A673 (cell line): ENCODE data around the gene C5orf15. TPM values are rescaled to one million over a fixed set of nuclear protein-coding genes. Genes with fewer than 3 reads are reported as not detected.
A peak's percentile ranks its signal among the peaks of the same experiment; 100 is the strongest.
"Not testable (repeated sequence)": the region's sequence is repeated elsewhere in the genome, so short reads cannot be mapped to it uniquely, and the experiment has no call there.

ENCODE experiments used
- BruUV-seq: library from RNA; stranded (reverse); fragments of 400-500 nt; replicated peaks from 2 replicates; lab custom pipeline; 2021; lab: Mats Ljungman, UMichigan
- CTCF ChIA-PET: fragments of 300-600 bp; sonication (Branson Sonifier 250); formaldehyde crosslinking; loops from one replicate; lab custom pipeline; 2022; ENCODE audit warnings: antibody characterized with exemption; lab: Charles Lee
- POLR2A ChIA-PET: fragments of 300-600 bp; sonication (Branson Sonifier 250); formaldehyde crosslinking; loops from one replicate; lab custom pipeline; 2022; ENCODE audit warnings: antibody characterized with exemption; ENCODE audit not compliant: low non-redundant PET; lab: Charles Lee
- DNase-seq: peaks from one replicate; pipeline ENCODE4 v3.0.0-alpha.2; 2015; ENCODE audit warnings: low spot score
- H3K27ac ChIP-seq: fragments of 200-600 bp; sonication (generic); 2 replicates; pipeline ENCODE4 v1.5.1; 2016; ENCODE audit warnings: mixed run types, low read depth, mild to moderate bottlenecking, mixed read lengths, antibody characterized with exemption, low read length; ENCODE audit not compliant: poor library complexity, severe bottlenecking
- H3K27me3 ChIP-seq: fragments of 200-600 bp; sonication (generic); replicated peaks from 2 replicates; pipeline ENCODE4 v1.6.1; 2017; ENCODE audit warnings: mixed run types, low read depth, mild to moderate bottlenecking, mixed read lengths, antibody characterized with exemption, low read length; ENCODE audit not compliant: insufficient read depth, poor library complexity
- H3K36me3 ChIP-seq: fragments of 200-600 bp; sonication (generic); 2 replicates; pipeline ENCODE4 v1.6.1; 2016; ENCODE audit warnings: mixed run types, mild to moderate bottlenecking, mixed read lengths, antibody characterized with exemption, low read length; ENCODE audit not compliant: insufficient read depth, poor library complexity, severe bottlenecking
- H3K4me1 ChIP-seq: fragments of 200-600 bp; sonication (generic); 2 replicates; pipeline ENCODE4 v1.6.1; 2017; ENCODE audit warnings: mixed run types, mild to moderate bottlenecking, mixed read lengths, antibody characterized with exemption, low read length; ENCODE audit not compliant: insufficient read depth, poor library complexity, severe bottlenecking
- H3K4me3 ChIP-seq: fragments of 200-600 bp; sonication (generic); 2 replicates; pipeline ENCODE4 v1.5.1; 2016; ENCODE audit warnings: low read depth, mixed run types, mild to moderate bottlenecking, mixed read lengths, low read length; ENCODE audit not compliant: poor library complexity, severe bottlenecking
- H3K9me3 ChIP-seq: fragments of 200-600 bp; sonication (generic); 2 replicates; pipeline ENCODE4 v1.6.1; 2016; ENCODE audit warnings: mixed run types, low read depth, mild to moderate bottlenecking, mixed read lengths, antibody characterized with exemption, low read length; ENCODE audit not compliant: poor library complexity, severe bottlenecking
- CTCF ChIP-seq: fragments of 300-800, 200-600 bp; sonication (generic); conservative IDR thresholded peaks from 2 replicates; pipeline ENCODE4 v1.5.1; 2017; ENCODE audit warnings: low read depth, mild to moderate bottlenecking, antibody characterized with exemption, low read length, moderate library complexity, mixed read lengths
- EZH2 ChIP-seq: fragments of 200-600 bp; sonication (generic); IDR thresholded peaks from 2 replicates; pipeline ENCODE4 v1.6.1; 2017; ENCODE audit warnings: borderline replicate concordance, low read depth, mild to moderate bottlenecking, mixed read lengths, antibody characterized with exemption, low read length; ENCODE audit not compliant: poor library complexity, severe bottlenecking
- intact Hi-C: fragments of 100-400 bp; cut with micrococcal nuclease; formaldehyde crosslinking; loops from one replicate; pipeline ENCODE4 v1.10.0; 2022; ENCODE audit not compliant: unreplicated experiment
- total RNA-seq: library from RNA; stranded (reverse); gene quantifications from 2 replicates; pipeline ENCODE4 v1.2.3, GENCODE V29; 2021

The C5orf15 gene
- total RNA-seq, 1 experiment from 2014 or later: 40.8 TPM

DNA sequence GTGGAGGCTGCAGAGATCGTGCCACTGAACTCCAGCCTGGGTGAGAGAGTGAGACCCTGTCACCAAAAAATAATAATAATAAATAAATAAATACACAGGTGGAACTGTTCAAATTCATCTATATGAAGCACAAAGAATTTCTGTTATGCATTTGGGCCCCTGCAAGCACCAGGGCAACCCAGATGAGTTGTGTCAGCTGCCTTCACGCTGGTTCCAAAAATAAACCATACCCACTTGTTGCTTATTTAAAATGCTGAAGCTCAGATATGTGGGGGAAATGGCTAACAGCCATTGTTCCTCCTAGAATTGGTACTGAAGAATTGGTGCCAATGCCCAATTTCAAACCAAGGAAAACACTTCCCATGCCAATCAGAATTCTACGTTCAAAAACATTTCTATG, 10.5 kb upstream of the C5orf15 start:
- POLR2A ChIA-PET: no interaction called here

GRCh38 chr5:133977858-133978257, 9.4 kb upstream of the C5orf15 start:
- ChIA-PET CTCF (no interaction called here), POLR2A (no interaction called here)
- no peak for DNase-seq
- H3K27me3 ChIP-seq: no peaks in the 10 kb centered on the region
- no peak overlapping the region for H3K4me3 ChIP-seq
- no TSS peak for BruUV-seq
- H3K4me1 ChIP-seq: peaks cover 16% of the 10 kb centered on the region
- no peak for TF ChIP-seq CTCF
- TF ChIP-seq EZH2: no peak
- intact Hi-C loops: no loop called here
- peaks cover 82% of the 10 kb centered on the region for H3K36me3 ChIP-seq
- H3K9me3 ChIP-seq: no peaks in the 10 kb centered on the region
- H3K27ac ChIP-seq: peak overlapping the region; percentile 59

More for the DNA sequence above, 10.5 kb upstream of the C5orf15 start:
- TF ChIP-seq EZH2 (no peak), CTCF (no peak)
- DNase-seq: no peak
- BruUV-seq: no TSS peak
- Histone ChIP-seq H3K9me3 (no peaks in the 10 kb centered on the region), H3K36me3 (peaks cover 82% of the 10 kb centered on the region), H3K4me1 (peaks cover 16% of the 10 kb centered on the region), H3K27me3 (no peaks in the 10 kb centered on the region), H3K4me3 (no peak overlapping the region), H3K27ac (no peak overlapping the region)
- intact Hi-C loops: no loop called here
- CTCF ChIA-PET: interaction anchor here (0.6 to 0.7 kb wide), 2 partner anchors 17 to 80 kb away, joined by 3 to 8 read pairs; no protein-coding TSS in a partner anchor

- intact Hi-C loops: no loop called here
- POLR2A ChIA-PET: no interaction called here
- no peak for TF ChIP-seq EZH2
- no peak for TF ChIP-seq CTCF
- Histone ChIP-seq H3K27ac (peak overlapping the region; percentile 59), H3K4me3 (no peak overlapping the region), H3K36me3 (peaks cover 81% of the 10 kb centered on the region), H3K4me1 (peaks cover 16% of the 10 kb centered on the region), H3K9me3 (no peaks in the 10 kb centered on the region), H3K27me3 (no peaks in the 10 kb centered on the region)
- no peak for DNase-seq
- BruUV-seq: no TSS peak
- CTCF ChIA-PET: no interaction called here
These were observed 8.8 kb upstream of the C5orf15 start for GRCh38 chr5:133977161-133977787.

DNA sequence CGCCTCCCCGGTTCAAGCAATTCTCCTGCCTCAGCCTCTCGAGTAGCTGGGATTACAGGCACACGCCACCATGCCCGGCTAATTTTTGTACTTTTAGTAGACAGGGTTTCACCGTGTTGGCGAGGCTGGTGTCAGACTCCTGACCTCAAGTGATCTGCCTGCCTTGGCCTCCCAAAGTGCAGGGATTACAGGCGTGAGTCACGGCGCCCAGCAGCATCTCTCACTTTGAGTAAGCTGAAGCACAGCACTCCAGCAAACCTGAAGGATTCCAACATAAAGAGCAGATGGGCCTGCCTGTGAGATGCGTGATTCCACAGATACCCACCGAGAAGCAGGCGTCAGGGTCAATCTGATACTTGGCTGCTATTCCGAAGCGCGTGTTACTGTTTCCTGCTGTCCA, 7.1 kb upstream of the C5orf15 start:
- peaks cover 16% of the 10 kb centered on the region for H3K4me1 ChIP-seq
- peaks cover 73% of the 10 kb centered on the region for H3K36me3 ChIP-seq
- H3K27ac ChIP-seq, H3K9me3 ChIP-seq, POLR2A ChIA-PET, BruUV-seq, CTCF ChIA-PET, DNase-seq, intact Hi-C loops, H3K27me3 ChIP-seq, H3K4me3 ChIP-seq: not testable (repeated sequence)
